Skin epidermis (tissue), 12 donors: ENCODE results near the gene IGF1.
"Not testable (repeated sequence)": the region's sequence is repeated elsewhere in the genome, so short reads cannot be mapped to it uniquely, and the experiment has no call there.

Experiments
- H3K27ac ChIP-seq, 21 experiments: fragments of 200-600 bp; sonication (generic) in 11 of 21; one replicate each; pipeline ENCODE4 v1.5.0; 2020; ENCODE audit warnings: mild to moderate bottlenecking in 3 of 21, inconsistent platforms in 2 of 21, moderate library complexity in 2 of 21
- H3K4me3 ChIP-seq, 7 experiments: fragments of 200-600 bp; sonication (generic) in 2 of 7; one replicate each; pipeline ENCODE4 v1.5.0; 2020; ENCODE audit warnings: inconsistent platforms in 2 of 7, mild to moderate bottlenecking in 2 of 7, moderate library complexity in 1 of 7

The IGF1 gene

DNA sequence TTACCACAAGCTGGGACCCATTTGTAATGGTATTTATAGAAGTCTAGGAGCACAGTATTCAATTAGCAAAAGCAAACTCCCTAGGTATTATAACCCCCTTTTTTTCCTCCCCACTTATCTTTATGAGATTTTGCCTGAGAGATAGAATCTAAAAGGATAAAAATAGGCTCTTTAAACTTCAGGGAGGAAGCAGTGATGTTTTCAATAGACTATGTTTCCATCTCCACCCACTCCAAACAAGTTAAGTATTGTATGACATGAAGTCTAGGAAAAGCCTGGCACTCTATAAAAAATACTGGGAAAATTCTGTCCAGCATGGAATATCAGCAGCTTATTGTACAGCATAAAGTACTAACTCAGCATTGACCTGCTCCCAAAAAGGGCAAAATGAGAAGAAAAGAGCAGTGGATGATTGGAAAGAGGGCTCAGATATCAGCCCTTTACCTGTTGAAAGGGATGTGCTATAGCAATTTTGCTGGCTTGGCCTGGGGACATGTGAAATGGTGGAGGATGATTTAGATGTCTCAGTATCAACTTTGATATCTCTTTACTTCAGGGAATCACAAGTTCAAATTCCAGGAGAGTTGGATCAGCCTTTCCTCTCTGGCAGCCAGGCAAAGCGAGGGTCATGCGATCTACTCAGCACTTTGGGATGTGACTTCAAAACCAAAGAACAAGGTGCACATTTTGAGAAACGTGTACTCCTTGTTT is 72.4 kb downstream of the IGF1 start:
- no peak overlapping the region for H3K27ac ChIP-seq
- H3K4me3 ChIP-seq, result no peak overlapping the region

DNA sequence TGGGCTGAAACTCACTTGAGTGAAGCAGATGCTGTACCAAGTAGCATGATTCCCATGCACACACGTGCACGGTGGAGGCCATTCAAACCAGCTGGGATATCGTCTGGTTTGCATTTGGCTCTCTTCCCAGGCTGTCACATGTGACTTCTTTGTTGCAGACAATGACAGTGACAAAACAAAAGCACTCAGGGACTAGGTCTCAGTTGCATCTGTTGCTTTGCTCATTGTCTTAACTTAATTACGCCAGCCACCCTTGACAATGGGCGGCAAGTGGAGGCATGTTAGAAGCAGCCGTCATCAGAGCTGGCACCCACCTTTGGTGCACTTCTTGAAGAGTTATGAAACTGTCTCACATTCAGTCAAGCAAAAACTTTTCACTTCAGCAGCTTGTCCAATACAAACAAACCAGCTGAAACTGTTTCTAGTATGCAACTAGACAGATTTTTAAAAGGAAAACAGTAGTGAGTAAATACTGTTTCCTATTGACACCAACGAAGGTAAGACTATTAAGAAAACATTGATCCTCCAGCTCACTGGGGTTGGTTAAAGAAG is 74.3 kb downstream of the IGF1 start:
- Histone ChIP-seq H3K27ac (peak overlapping the region in 5 of 21 experiments; percentile 4 to 36 (median 22)), H3K4me3 (no peak overlapping the region)

DNA sequence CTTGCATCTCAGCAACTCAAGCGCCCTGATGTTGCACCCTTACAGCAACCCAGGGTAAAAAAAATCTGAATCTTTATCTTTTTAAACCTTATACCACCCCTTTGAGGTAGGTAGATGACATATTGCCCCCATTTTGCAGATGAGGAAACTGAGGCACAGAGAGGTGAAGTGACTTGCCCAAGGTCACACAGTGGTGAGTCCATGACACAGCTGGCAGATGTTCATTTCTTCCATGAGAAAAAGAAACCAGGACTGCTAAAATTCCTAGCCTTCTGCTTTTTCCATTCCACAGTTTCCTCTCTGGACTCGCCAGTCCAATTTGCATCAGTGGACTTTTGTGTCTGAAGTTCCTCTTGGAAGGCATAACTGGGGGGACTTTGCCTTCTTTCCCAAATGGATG is 79.3 kb downstream of the IGF1 start:
- no peak overlapping the region for H3K4me3 ChIP-seq
- no peak overlapping the region for H3K27ac ChIP-seq

DNA sequence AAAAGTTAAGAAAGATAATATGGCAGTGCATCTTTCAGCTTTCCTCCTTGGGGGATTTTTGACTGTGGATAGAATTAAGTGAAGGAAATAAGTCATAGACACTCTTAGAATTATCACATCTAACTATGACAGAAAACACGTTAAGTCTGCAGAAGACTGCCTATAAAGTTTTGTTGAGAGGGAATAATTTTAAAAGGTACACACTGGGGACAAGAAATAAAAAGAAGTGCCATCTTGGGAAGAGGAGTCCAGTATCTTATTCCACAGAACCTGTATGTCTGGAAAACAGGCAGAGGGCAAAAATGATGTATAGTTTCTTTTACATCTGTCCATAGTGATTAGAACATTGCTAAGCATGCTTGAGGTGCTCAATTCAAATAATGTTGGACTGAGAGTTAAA is 80.7 kb downstream of the IGF1 start:
- Histone ChIP-seq H3K27ac (no peak overlapping the region), H3K4me3 (no peak overlapping the region)

DNA sequence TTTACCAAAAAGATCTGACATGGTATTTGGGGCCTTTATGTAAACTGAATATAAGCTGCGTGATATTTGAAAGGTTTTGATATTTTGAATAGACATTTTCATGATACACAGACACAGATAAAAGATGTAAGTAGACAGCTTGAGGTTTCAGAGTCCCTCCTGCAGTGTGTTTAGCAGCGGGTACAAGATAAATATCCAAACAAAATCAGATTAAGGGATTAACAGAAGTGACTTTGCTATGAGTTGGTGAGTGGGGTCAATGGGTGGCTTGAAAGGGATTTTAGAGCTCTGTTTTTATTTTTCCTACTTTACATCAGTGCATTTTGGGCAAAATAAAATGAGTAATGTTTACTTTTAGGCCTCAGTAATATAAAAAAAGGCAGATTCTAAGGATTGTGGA is 84.1 kb downstream of the IGF1 start:
- no peak overlapping the region for H3K27ac ChIP-seq

DNA sequence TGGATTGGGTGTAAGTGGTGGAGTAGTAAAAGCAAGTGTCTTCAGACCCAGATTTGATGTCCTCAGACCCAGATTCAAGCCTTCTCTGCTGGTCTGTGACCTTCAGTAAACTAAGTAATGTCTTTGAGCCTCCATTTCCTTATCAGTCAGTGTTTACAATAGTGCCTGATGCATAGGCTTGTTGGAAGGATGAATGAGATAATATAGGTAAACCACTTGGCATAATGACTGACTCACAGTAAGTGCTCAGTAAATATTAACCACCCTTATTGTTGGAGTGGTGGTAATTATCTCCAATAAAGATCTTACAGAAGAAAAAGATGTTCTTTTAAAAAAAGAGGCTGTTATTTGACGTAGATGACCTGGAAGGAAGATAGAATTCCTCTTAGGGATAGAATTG is 86.2 kb downstream of the IGF1 start:
- no peak overlapping the region for H3K27ac ChIP-seq
- H3K4me3 ChIP-seq, result no peak overlapping the region

More for the DNA sequence above, 84.1 kb downstream of the IGF1 start:
- no peak overlapping the region for H3K4me3 ChIP-seq

DNA sequence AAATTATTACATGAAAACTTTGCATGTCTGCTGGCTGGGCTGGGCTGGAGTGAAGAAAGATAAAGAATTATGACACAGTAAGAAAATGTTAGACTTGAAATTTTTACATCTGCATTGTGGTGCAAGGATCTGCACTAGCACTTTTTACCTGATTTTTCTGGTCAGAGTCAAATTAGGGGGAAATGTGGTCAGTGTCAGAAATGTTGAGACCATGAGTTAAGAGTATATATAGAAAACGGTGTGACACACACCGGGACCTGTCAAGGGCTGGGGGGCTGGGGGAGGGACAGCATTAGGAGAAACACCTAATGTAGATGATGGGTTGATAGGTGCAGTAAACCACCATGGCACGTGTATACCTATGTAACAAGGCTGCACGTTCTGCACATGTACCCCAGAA is 90.3 kb downstream of the IGF1 start:
- no peak overlapping the region for H3K27ac ChIP-seq
- H3K4me3 ChIP-seq, result no peak overlapping the region

DNA sequence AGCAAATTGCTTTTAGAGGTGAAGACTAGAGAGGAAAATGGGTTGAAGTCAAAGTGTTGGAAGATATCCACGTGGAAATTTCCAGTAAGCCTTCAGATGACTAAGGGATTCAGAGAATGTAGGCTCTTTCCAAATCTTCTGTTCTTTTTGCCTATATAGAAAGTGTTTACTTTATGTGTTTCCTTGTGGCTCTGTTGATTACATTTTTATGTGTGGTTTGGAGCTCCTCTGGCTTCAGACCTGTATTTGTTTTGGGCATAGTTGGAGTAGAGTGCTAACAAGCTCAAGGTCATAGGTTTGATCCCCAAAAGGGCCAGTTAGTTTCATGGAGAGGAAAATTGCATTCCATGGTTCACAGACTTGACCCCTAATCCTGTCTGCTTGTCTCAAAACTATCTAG is 91.9 kb downstream of the IGF1 start:
- H3K27ac ChIP-seq, result no peak overlapping the region
- H3K4me3 ChIP-seq, result no peak overlapping the region

DNA sequence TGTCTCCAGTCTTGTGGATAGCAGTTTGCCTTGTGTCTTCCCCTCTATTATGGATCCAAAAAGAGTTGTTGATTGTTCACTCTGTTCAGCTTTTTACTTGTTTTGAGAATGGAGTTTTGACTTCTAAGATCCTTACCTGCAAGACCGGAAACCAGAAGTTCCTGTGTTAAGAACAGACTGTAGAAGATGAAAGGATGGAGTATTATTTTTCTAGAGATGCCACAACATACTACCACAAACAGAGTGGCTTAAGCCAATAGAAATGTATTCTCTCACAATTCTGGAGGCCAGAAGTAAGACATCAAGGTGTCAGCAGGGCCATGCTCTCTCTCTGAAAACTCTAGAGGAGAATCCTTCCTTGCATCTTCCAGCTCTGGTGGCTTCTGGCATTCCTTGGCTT is 95.0 kb downstream of the IGF1 start:
- H3K27ac ChIP-seq, result no peak overlapping the region
- no peak overlapping the region for H3K4me3 ChIP-seq

DNA sequence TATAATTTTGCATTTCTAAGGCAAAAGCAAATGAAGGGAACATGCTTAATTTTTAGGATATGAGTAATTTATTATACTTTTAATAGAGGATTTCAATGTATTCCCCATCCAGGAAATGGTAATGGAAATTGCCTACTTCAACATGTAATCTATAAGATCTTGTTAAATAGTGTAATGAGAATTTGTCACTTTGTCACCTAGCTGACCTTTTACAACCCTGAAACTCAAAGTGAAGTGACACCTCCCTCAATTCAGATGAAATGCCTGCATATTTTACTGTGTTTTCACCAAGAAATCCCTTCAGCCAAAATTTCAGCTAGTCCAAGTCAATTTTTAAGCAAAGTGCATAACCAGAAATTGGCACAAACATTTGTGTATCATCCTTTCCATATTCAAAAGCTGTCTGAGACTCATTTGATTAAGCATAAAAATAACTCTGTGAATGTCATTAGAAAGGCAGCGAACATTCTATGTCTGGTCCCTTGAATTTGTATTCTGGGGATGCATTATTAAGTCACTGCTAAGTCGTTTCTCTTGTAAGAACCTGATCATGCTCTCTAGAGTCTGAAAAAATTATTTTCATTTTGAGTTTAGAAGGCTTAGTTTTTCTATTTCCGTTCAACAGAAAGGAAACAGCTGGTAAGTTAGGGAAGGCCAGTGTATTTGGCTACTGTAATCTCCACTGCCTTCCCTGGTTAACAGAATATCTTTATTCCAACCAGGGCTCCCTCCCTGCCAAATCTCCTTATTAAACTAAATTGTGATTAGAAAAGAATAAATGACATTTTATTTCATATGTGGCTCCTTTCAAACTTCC is 100.8 kb downstream of the IGF1 start:
- no peak overlapping the region for H3K4me3 ChIP-seq
- H3K27ac ChIP-seq, result peak overlapping the region in 1 of 21 experiments; percentile 19

DNA sequence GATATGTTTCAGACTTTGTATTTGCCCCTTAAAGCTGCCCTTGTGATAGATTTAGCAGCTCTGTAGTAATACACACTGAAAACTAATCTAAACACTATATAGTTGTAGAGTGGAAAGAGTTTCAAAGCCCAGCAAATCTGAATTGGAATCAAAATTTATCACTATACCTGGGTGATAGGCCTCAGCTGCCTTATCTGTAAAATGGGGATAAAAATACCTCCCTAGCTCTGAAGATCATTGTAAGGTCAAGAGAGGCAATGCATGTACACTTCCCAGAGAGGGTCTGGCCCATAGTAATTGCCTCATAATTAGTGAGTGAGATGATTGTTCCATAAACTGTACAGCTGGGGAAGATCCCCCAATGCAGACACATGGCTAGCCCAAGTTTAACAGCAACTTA is 103.6 kb downstream of the IGF1 start:
- Histone ChIP-seq H3K4me3 (no peak overlapping the region), H3K27ac (peak overlapping the region in 1 of 21 experiments; percentile 15)

DNA sequence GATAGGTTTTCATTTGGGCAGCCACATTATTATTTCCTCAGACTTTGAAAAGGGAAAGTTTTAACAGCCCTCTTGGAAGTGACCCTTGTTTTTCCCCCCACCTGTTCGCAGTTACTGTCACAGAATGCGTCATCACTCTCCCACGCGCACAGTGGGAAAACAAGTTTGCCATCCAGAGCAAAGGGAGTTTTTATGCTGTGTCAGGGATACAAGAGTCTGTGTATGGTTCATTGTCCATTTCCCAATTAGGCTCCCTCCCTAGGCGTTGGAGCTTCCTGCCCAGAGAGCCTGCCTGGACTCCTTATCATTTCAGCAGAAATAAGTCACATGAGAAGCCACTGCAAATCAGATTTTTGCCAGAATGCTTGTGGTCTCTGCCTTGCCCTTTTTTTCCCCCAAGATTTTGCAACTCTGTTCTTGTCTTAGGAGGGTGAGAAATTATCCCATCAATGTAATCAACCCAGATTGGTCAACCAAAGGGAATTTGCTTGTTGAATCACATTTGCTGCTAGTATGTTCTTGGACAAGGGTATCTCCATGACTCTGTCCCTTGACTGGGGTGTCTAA is 104.1 kb downstream of the IGF1 start:
- H3K4me3 ChIP-seq, result no peak overlapping the region
- peak overlapping the region in 1 of 21 experiments; percentile 15 for H3K27ac ChIP-seq

DNA sequence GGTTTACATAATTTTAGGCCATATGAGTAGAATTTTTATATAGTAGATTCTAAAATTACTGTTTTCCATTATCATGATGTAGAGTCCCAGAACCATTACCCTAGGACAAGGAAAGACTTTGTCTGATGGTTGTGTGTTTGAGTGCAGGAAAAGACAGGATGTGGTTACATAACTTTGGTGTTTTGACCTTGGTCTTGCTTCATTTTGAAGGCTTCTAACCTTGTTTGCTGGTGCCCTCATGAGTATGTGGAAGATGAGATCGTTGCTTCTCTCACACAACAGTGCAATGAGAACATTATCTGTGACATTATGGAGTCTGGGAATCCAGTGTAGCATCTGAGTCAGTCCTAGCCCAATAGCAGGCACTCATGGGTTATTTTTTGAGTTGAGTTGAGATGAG is 106.2 kb downstream of the IGF1 start:
- no peak overlapping the region for H3K4me3 ChIP-seq
- H3K27ac ChIP-seq, result peak overlapping the region in 1 of 21 experiments; percentile 31

DNA sequence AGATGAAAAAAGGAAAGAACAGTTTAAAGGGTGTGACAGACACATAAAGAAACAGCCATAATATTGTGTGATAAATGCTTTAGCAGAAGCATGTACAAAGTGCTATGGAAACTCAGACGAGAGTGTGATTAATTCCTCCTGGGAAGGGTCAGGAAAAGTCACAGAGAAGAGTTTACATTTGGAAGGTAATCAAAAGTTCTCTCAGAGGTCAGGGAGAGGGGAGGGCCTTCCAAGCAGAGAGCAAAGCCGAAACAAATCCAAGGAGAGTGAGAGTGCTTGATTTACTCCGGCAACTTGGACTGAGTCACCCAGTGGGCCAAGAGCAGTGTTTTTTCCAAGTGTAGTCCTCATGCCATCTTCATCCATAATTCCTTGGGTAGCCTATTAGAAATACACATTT is 108.3 kb downstream of the IGF1 start:
- no peak overlapping the region for H3K27ac ChIP-seq
- H3K4me3 ChIP-seq, result no peak overlapping the region

DNA sequence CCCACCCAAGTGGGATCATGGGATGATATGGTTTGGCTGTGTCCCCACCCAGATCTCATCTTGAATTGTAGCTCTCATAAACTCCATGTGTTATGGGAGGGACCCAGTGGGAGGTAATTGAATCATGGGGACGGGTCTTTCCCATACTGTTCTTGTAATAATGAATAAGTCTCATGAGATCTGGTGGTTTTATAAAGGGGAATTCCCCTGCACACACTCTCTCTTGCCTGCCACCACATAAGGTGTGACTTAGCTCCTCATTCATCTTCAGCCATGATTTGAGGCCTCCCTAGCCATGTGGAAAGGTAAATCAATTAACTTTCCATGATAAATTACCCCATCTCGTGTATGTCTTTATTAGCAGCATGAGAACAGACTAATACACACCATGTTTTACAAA is 109.2 kb downstream of the IGF1 start:
- Histone ChIP-seq H3K4me3 (no peak overlapping the region), H3K27ac (no peak overlapping the region)

DNA sequence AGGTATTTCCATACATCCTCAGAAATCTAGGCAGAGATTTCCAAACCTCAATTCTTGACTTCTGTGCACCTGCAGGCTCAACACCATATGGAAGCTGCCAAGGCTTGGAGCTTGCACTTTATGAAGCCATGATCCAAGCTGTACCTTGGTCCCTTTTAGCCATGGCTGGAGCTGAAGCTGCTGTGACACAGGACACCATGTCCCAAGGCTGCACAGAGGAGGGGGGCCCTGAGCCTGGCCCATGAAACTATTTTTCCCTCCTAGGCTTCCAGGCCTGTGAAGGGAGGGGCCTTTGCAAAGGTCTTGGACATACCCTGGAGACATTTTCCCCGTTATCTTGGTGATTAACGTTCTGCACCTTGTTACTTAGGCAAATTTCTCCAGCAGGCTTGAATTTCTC is 110.5 kb downstream of the IGF1 start:
- H3K27ac ChIP-seq, result no peak overlapping the region

DNA sequence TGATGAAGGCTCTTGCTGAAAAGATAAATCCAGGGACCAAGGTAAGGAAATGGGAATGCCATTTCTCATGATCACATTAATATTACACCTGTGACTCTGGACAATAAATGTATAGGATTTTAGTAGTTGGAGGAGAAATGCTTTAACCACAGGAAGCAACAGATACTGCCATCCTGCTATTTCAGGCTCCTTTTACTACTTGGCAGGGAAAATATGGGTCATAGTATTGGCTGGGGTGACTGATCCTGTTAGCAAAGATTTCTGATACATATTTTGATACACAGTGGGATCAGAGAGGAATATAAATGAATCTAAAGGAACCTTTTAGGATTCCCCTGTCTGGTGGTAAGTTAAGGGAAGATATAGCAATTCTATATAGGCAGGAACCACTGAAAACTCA is 115.0 kb downstream of the IGF1 start:
- no peak overlapping the region for H3K27ac ChIP-seq
- no peak overlapping the region for H3K4me3 ChIP-seq

More for the DNA sequence above, 110.5 kb downstream of the IGF1 start:
- no peak overlapping the region for H3K4me3 ChIP-seq

DNA sequence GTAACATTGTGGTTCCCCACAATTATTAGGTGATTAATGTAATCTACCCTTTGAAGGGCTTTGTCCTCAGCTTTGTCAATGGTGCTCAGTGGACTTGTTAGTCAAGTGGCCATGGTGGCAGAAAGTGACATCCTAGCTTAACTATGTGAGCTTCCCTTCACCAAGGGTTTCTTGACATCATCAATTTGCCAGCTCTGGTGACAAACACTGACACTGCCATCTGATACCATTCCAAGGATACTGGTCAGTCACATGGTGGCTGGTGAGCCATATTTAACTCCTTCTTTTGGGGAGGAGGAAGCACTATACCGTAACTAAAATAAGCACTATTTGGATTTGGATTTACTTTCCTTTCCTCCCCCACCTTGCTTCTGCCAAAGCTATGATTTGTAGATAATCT is 115.7 kb downstream of the IGF1 start:
- no peak overlapping the region for H3K4me3 ChIP-seq
- no peak overlapping the region for H3K27ac ChIP-seq

DNA sequence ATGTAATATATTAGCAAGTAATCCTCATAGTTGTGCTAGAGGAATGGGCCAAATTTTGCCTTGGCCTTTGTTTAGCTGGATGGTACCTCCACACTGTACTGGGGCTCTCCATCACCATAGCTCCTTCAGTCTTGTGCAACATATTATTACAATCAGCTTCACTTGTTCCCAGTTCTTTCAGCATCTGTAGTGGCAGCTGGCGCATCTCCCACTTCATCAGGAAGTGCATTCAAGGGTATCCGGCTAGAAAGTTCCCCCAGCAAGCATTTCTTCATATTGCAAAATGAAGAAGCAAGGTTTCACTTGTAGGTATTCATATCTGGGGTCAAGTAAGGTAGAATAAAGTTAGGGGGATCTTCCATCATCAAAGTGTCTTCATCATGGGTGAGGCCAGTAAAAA is 123.7 kb downstream of the IGF1 start:
- Histone ChIP-seq H3K27ac (no peak overlapping the region), H3K4me3 (no peak overlapping the region)

DNA sequence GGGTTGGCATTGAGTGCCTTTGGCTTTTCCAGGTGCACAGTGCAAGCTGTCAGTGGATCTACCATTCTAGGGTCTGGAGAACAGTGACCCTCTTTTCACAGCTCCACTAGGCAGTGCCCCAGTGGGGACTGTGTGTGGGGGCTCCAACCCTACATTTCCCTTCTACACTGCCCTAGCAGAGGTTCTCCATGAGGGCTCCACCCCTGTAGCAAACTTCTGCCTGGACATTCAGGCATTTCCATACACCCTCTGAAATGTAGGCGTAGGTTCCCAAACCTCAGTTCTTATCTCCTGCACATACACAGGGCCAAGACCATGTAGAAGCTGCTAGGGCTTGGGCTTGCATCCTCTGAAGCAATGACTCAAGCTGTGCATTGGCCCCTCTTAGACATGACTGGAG is 126.1 kb downstream of the IGF1 start:
- not testable (repeated sequence) for H3K27ac ChIP-seq, H3K4me3 ChIP-seq

DNA sequence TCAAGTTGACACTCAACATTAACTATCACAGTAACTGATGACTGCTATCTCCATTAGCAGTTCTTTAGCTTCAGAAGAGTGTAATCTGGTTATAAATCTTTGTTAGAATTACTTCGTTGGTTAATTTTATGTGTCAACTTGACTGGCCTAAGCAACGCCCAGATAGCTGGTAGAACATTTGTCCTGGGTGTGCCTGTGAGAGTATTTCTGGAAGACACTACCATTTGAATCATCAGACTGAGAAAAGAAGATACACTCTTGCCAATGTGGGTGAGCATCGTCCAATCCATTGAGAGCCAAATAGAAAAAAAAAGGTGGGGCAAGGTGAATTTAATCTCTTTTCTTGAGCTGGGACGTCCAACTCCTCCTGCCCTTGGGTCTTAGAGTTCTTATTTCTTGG is 129.0 kb downstream of the IGF1 start:
- H3K4me3 ChIP-seq, result no peak overlapping the region
- no peak overlapping the region for H3K27ac ChIP-seq
